DND-41 (cell line): ENCODE measurements around the gene PRKAG2.

Source experiments
- EZH2 ChIP-seq: IDR thresholded peaks from 3 replicates; pipeline ENCODE4 v1.6.1; 2012; ENCODE audit warnings: borderline replicate concordance, low read depth, mild to moderate bottlenecking, moderate library complexity, low read length, inconsistent platforms; ENCODE audit not compliant: severe bottlenecking
- TF ChIP-seq, protein P1 (sequence below): IDR thresholded peaks from 2 replicates; pipeline ENCODE4 v1.5.1; 2012; ENCODE audit warnings: borderline replicate concordance, low read length, moderate library complexity, mild to moderate bottlenecking; ENCODE audit not compliant: poor library complexity, severe bottlenecking; ENCODE audit errors: extremely low read depth

DNA sequence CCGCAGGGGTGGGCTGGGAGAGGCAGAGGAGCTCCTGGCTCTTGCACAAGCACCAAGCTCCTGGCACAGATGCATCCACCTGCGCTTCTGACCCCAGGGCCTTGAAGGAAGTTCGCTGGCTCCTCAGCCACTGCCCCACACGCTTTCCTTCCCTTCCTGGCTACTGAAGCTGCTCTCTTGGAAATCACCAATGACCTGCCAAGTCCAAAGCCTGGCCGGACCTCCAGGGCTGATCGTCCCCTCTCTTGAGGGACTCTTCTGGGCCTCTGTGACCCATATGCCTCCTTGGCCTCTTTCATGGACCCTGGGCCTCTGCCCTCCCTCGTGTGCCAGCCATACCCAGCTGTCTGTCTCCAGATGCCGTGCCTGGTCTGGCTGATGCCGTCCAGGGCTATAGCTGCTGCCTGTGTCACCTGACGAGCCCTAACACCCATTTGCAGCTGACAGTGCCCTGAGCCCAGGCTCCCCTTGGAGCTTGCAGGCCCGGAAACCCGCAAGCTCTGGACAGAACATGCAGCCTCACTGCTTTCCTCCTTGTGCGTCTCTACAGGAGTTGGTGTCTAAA lies 113.4 kb downstream of the PRKAG2 start:
- TF ChIP-seq, protein P1, sequence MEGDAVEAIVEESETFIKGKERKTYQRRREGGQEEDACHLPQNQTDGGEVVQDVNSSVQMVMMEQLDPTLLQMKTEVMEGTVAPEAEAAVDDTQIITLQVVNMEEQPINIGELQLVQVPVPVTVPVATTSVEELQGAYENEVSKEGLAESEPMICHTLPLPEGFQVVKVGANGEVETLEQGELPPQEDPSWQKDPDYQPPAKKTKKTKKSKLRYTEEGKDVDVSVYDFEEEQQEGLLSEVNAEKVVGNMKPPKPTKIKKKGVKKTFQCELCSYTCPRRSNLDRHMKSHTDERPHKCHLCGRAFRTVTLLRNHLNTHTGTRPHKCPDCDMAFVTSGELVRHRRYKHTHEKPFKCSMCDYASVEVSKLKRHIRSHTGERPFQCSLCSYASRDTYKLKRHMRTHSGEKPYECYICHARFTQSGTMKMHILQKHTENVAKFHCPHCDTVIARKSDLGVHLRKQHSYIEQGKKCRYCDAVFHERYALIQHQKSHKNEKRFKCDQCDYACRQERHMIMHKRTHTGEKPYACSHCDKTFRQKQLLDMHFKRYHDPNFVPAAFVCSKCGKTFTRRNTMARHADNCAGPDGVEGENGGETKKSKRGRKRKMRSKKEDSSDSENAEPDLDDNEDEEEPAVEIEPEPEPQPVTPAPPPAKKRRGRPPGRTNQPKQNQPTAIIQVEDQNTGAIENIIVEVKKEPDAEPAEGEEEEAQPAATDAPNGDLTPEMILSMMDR: no peak
- TF ChIP-seq EZH2: no peak
